ENCODE data around the gene LCMT2.

The LCMT2 gene, protein sequence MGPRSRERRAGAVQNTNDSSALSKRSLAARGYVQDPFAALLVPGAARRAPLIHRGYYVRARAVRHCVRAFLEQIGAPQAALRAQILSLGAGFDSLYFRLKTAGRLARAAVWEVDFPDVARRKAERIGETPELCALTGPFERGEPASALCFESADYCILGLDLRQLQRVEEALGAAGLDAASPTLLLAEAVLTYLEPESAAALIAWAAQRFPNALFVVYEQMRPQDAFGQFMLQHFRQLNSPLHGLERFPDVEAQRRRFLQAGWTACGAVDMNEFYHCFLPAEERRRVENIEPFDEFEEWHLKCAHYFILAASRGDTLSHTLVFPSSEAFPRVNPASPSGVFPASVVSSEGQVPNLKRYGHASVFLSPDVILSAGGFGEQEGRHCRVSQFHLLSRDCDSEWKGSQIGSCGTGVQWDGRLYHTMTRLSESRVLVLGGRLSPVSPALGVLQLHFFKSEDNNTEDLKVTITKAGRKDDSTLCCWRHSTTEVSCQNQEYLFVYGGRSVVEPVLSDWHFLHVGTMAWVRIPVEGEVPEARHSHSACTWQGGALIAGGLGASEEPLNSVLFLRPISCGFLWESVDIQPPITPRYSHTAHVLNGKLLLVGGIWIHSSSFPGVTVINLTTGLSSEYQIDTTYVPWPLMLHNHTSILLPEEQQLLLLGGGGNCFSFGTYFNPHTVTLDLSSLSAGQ

DNA sequence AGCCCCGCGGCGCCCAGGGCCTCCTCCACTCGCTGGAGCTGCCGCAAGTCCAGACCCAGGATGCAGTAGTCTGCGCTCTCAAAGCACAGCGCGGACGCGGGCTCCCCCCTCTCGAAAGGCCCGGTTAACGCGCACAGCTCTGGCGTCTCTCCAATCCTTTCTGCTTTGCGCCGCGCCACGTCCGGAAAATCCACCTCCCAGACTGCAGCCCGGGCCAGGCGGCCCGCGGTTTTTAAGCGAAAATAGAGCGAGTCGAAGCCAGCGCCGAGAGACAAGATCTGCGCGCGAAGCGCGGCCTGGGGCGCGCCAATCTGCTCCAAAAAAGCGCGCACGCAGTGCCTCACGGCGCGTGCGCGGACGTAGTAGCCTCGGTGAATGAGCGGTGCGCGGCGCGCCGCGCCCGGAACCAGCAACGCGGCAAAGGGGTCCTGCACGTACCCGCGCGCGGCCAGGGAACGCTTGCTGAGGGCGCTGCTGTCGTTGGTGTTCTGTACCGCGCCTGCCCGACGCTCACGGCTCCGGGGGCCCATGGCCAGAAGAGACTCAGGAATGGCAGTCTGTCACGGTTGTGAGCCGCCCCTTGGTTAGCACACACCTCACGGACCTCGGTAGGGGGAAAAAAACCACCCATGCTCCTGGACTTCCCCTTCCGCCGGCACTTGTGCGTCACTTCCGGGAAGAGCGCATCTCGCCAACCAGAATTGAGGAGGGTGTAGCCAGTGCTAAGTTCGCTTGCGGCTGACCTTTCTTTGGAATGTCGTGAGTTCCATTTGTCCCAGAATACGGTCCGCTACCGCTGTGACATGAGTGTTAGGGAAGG lies at the start of gene LCMT2:
Gene LCMT2, minus strand, starts transcription at position 614 of the 820 bp plus-strand sequence. Its CDS starts 84 bp downstream, at position 530.
- Histone ChIP-seq H3K4me1 (ENCODE audit: control insufficient read depth, insufficient read depth, low read length) (peaks cover 23% of the 10 kb centered on the region), H3K27ac (ENCODE audit: low read length) (peak within 1 kb of the TSS; percentile 92), H3K9ac (ENCODE audit: low read length in 2 of 2) (peak within 1 kb of the TSS; percentile 90 to 93), H3K27me3 (ENCODE audit: control insufficient read depth in 1 of 2, insufficient read depth in 2 of 2, low read length in 2 of 2) (no peaks in the 10 kb centered on the region), H3K4me3 (ENCODE audit: low read length in 2 of 2) (peak within 1 kb of the TSS; percentile 94 to 98), H3K36me3 (ENCODE audit: control insufficient read depth in 2 of 2, insufficient read depth in 2 of 2, low read length in 2 of 2) (peaks cover 0 to 2% of the 10 kb centered on the region in 2 donors), H3K9me3 (ENCODE audit: control insufficient read depth in 2 of 2, low read length in 2 of 2) (no peaks in the 10 kb centered on the region)

DNA sequence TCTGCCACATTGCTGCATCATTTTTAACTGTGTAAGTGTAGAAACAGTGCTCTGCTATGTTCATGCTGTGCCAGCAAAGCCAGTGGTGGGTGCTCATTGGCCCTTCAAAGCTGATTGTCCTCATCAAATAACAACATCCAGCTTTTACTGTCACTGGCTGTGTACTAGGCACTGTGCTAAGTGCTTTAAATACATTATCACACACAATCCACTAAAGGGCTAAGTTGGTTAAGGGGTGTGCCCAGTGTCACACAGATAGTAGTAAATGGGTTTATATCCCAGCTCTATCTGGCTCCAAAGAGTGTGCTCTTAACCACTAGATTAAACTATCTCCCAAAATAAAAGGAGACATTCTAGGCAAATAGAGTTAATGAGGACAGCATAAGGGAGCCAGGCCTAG lies 48.2 kb upstream of the LCMT2 start:
- H3K9me3 ChIP-seq (ENCODE audit: control insufficient read depth in 2 of 2, low read length in 2 of 2): no peaks in the 10 kb centered on the region
- no peaks in the 10 kb centered on the region for H3K4me1 ChIP-seq (ENCODE audit: control insufficient read depth, insufficient read depth, low read length)
- no peak overlapping the region for H3K9ac ChIP-seq (ENCODE audit: low read length in 2 of 2)
- H3K36me3 ChIP-seq (ENCODE audit: control insufficient read depth in 2 of 2, insufficient read depth in 2 of 2, low read length in 2 of 2): peaks cover 13% of the 10 kb centered on the region in 2 donors
- H3K27ac ChIP-seq (ENCODE audit: low read length): no peak overlapping the region
- H3K27me3 ChIP-seq (ENCODE audit: control insufficient read depth in 1 of 2, insufficient read depth in 2 of 2, low read length in 2 of 2): no peaks in the 10 kb centered on the region
- no peak overlapping the region for H3K4me3 ChIP-seq (ENCODE audit: low read length in 2 of 2)

DNA sequence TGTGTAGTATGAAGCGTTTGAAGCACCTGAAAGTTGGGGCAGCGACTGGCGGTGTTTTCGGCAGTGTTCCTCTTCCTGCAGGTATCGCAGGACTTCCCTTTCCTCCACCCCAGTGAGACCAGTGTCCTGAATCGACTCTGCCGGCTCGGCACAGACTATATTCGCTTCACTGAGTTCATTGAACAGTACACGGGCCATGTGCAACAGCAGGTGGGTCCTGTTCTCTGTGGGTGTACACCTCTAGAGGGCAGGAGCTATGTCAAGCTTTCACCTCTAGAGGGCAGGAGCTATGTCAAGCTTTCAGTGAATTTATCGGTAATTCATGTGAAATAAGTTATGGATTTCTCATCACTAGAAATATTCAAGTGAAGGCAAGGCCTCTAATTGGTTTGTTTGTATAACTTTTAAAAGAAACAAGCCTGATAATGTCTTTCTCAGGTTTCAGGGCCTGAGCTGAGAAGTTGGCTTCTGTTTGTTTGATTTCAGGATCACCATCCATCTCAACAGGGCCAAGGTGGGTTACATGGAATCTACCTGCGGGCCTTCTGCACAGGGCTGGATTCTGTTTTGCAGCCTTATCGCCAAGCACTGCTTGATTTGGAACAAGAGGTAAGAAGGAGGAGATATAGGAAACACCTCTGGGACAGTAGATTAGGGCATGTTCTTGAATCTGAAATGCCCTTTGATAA lies 45.8 kb upstream of the LCMT2 start:
- Histone ChIP-seq H3K9ac (ENCODE audit: low read length in 2 of 2) (no peak overlapping the region), H3K27ac (ENCODE audit: low read length) (no peak overlapping the region)

DNA sequence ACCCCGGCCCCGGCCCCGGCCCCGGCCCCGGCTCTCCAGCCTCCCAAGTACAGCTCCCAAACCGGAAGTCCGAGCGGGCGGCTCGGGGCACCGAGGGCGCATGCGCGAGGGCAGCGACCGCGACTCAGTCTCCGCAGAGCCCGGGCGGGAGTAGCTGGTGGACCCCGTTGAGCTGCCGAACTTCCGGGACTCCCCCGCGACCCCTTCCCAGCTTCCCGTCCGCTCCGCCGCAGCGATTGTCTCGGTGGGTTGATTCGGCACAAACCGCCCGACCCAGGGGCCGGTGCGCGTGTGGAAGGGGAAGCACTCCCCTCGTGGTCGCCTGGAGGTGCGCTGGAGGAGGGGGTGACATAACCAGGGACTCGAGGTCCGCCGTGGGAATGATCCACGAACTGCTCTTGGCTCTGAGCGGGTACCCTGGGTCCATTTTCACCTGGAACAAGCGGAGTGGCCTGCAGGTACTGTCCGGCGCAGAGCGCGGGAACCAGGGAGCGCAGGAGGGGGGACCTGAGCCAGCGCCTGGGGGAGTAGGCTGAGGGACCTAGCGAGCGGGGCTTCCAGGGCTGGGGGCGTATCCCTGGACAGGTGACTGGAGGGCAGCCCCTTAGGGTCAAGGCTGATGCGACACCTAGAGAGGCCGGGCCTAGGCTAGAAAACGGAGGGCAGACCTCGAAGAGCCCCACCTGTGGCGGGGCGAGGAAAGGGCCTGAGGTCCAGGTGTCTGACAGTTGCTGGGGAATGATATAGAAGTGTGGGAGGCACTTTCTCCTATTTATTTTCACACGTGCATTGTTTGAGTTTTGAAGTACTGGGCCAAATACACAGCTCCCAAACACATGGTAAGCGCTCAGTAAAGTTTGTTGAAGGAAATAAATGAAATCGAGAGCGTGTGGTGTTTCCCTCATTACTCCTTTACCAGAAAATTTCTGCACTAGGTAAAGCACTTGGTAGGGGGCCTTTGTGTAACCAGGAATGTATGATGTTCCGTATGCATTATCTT lies 40.9 kb upstream of the LCMT2 start, which contains the start of the genes TUBGCP4 and ZSCAN29:
Gene TUBGCP4, plus strand, starts transcription at position 127 of the 1,000 bp plus-strand sequence. Its CDS starts 254 bp downstream, at position 381.
Gene ZSCAN29, minus strand, starts transcription at position 69 of the 1,000 bp plus-strand sequence. CDS start 1,130 bp downstream, outside the sequence.
- Histone ChIP-seq H3K9ac (ENCODE audit: low read length in 2 of 2) (peak within 1 kb of the TSS; percentile 74 to 90), H3K4me1 (ENCODE audit: control insufficient read depth, insufficient read depth, low read length) (peaks cover 25% of the 10 kb centered on the region), H3K9me3 (ENCODE audit: control insufficient read depth in 2 of 2, low read length in 2 of 2) (no peaks in the 10 kb centered on the region), H3K4me3 (ENCODE audit: low read length in 2 of 2) (peak within 1 kb of the TSS; percentile 90 to 95), H3K27me3 (ENCODE audit: control insufficient read depth in 1 of 2, insufficient read depth in 2 of 2, low read length in 2 of 2) (no peaks in the 10 kb centered on the region), H3K36me3 (ENCODE audit: control insufficient read depth in 2 of 2, insufficient read depth in 2 of 2, low read length in 2 of 2) (peaks cover 13 to 14% of the 10 kb centered on the region in 2 donors), H3K27ac (ENCODE audit: low read length) (peak within 1 kb of the TSS; percentile 11)

More for the DNA sequence above, 45.8 kb upstream of the LCMT2 start:
- H3K36me3 ChIP-seq (ENCODE audit: control insufficient read depth in 2 of 2, insufficient read depth in 2 of 2, low read length in 2 of 2): peaks cover 8% of the 10 kb centered on the region in 2 donors
- peaks cover 8% of the 10 kb centered on the region for H3K4me1 ChIP-seq (ENCODE audit: control insufficient read depth, insufficient read depth, low read length)
- H3K4me3 ChIP-seq (ENCODE audit: low read length in 2 of 2): no peak overlapping the region
- H3K9me3 ChIP-seq (ENCODE audit: control insufficient read depth in 2 of 2, low read length in 2 of 2): no peaks in the 10 kb centered on the region
- no peaks in the 10 kb centered on the region for H3K27me3 ChIP-seq (ENCODE audit: control insufficient read depth in 1 of 2, insufficient read depth in 2 of 2, low read length in 2 of 2)

DNA sequence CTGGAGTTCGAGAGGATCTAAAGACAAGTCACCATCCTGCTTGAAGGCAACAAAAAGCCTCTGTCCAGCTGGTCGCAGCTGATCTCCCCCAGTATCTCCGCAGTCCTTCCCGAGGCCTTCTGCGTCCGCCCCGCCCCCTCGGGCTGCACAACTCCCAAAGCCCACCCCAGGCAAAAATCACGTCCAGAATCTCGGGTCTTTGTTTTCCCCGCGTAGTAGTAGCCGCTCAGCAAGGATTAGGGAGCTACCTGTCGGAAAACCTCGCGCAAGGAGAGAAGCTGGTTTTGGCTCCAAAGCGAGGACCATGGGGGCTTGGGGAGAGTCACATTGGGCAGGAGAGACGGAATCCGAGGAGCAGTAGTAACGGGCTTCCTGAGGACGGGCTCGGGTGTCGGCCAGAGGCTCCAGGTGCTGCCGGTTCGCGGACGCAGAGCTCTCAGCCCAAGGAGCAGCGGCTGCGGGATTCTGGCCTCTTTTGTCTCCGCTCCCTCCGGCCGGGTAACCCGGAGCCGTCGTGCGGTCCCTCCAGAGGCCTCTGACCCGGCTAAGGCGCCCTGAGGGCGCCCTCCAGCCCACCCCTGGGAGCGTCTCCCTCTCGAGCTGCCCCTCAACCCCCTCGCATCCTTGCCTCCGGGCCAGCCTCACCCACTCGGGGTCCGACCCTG lies 40.1 kb upstream of the LCMT2 start:
- Histone ChIP-seq H3K4me1 (ENCODE audit: control insufficient read depth, insufficient read depth, low read length) (peaks cover 25% of the 10 kb centered on the region), H3K9me3 (ENCODE audit: control insufficient read depth in 2 of 2, low read length in 2 of 2) (no peaks in the 10 kb centered on the region), H3K27me3 (ENCODE audit: control insufficient read depth in 1 of 2, insufficient read depth in 2 of 2, low read length in 2 of 2) (no peaks in the 10 kb centered on the region), H3K36me3 (ENCODE audit: control insufficient read depth in 2 of 2, insufficient read depth in 2 of 2, low read length in 2 of 2) (peaks cover 19 to 22% of the 10 kb centered on the region in 2 donors), H3K4me3 (ENCODE audit: low read length in 2 of 2) (peak overlapping the region; percentile 82 to 95), H3K9ac (ENCODE audit: low read length in 2 of 2) (peak overlapping the region; percentile 69 to 90), H3K27ac (ENCODE audit: low read length) (no peak overlapping the region)

DNA sequence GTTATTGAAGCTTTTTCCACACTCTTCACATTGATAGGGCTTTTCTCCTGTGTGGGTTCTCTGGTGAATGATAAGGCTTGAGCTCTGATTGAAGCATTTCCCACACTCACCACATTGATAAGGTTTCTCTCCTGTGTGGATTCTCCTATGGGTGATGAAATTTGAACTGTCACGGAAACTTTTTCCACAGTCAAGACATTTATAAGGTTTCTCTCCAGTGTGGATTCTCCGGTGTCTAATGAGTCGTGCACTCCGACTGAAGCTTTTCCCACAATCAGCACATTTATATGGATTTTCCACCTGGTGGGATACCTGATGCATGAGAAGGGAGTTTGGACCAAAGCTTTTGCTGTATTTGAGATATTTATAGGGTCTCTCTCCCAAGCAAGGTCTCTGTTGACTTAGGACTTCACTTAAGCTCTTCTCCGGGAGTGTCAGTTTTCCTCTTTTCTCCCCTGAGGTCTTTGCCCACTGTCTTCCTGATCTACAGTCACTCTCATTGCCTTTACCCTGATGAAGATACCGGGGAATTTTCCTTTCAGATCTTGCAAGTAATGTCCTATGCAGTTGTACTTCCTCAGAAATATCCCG lies 31.0 kb upstream of the LCMT2 start:
- Histone ChIP-seq H3K27me3 (ENCODE audit: control insufficient read depth in 1 of 2, insufficient read depth in 2 of 2, low read length in 2 of 2) (no peaks in the 10 kb centered on the region), H3K36me3 (ENCODE audit: control insufficient read depth in 2 of 2, insufficient read depth in 2 of 2, low read length in 2 of 2) (peaks cover 54 to 59% of the 10 kb centered on the region in 2 donors), H3K9me3 (ENCODE audit: control insufficient read depth in 2 of 2, low read length in 2 of 2) (peaks cover 31 to 32% of the 10 kb centered on the region in 2 donors), H3K27ac (ENCODE audit: low read length) (no peak overlapping the region), H3K4me1 (ENCODE audit: control insufficient read depth, insufficient read depth, low read length) (no peaks in the 10 kb centered on the region), H3K9ac (ENCODE audit: low read length in 2 of 2) (no peak overlapping the region), H3K4me3 (ENCODE audit: low read length in 2 of 2) (no peak overlapping the region)

DNA sequence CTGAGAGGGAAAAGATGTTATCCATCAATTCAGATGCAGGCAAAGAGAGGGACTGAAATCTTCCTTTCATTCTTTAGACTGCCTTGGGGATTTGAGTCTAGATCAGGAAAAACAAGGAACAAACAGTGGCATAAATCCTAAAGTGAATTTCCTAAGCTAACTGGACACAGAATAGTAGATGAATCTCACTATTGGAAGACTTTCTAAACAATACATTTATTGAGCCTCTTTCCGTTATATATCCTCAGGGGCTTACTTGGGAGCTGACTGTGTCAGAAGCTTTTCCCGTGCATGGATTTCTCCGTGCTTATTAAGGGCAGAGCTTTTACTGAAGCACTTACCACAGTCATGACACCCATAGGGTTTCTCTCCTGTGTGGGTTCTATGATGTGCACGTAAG lies 30.4 kb upstream of the LCMT2 start:
- no peaks in the 10 kb centered on the region for H3K4me1 ChIP-seq (ENCODE audit: control insufficient read depth, insufficient read depth, low read length)
- no peak overlapping the region for H3K4me3 ChIP-seq (ENCODE audit: low read length in 2 of 2)
- H3K27ac ChIP-seq (ENCODE audit: low read length): no peak overlapping the region
- H3K27me3 ChIP-seq (ENCODE audit: control insufficient read depth in 1 of 2, insufficient read depth in 2 of 2, low read length in 2 of 2): no peaks in the 10 kb centered on the region
- H3K9ac ChIP-seq (ENCODE audit: low read length in 2 of 2): no peak overlapping the region
- peaks cover 49 to 53% of the 10 kb centered on the region in 2 donors for H3K36me3 ChIP-seq (ENCODE audit: control insufficient read depth in 2 of 2, insufficient read depth in 2 of 2, low read length in 2 of 2)
- H3K9me3 ChIP-seq (ENCODE audit: control insufficient read depth in 2 of 2, low read length in 2 of 2): peaks cover 31 to 32% of the 10 kb centered on the region in 2 donors

DNA sequence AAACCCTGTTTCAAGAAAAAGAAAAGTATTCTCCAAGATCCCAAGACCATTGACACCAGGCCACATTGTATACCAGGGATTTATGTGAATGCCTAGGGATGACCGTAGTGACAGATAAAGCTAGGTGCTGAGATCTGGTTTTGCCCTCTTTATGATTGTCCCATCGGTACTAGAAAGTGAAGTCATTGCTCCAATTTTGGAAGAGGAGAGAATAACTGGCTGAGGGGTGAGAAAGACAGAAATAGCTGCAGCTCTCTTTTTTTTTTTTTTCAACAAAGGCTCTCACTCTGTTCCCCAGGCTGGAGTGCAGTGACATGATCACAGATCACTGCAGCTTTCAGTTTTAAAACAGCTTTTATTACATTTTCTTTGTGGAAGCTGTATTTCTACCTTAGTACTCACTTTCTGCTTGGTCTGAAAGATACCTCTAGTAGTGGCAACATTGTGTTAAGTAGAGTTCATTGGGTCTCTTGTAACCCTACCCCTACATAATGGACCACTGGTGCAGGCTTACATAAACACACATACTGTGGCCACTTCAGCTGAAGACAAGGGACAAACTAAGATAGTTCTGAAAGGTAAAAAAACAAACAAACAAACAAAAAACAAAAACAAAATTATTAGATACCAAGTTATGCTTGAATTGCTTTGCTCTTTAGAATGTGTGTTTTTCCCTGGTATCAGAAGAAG lies 22.5 kb upstream of the LCMT2 start:
- no peaks in the 10 kb centered on the region for H3K4me1 ChIP-seq (ENCODE audit: control insufficient read depth, insufficient read depth, low read length)
- H3K27me3 ChIP-seq (ENCODE audit: control insufficient read depth in 1 of 2, insufficient read depth in 2 of 2, low read length in 2 of 2): no peaks in the 10 kb centered on the region
- H3K4me3 ChIP-seq (ENCODE audit: low read length in 2 of 2): no peak overlapping the region
- no peaks in the 10 kb centered on the region for H3K9me3 ChIP-seq (ENCODE audit: control insufficient read depth in 2 of 2, low read length in 2 of 2)
- H3K36me3 ChIP-seq (ENCODE audit: control insufficient read depth in 2 of 2, insufficient read depth in 2 of 2, low read length in 2 of 2): peaks cover 4 to 13% of the 10 kb centered on the region in 2 donors
- H3K9ac ChIP-seq (ENCODE audit: low read length in 2 of 2): no peak overlapping the region
- no peak overlapping the region for H3K27ac ChIP-seq (ENCODE audit: low read length)
